DMS53 treated with DMSO at 0.1 percent for 48 hours (cell line): ENCODE data around the gene NECTIN4.
"Not testable (repeated sequence)": the region's sequence is repeated elsewhere in the genome, so short reads cannot be mapped to it uniquely, and the experiment has no call there.

Experiments
- DNase-seq: peaks from one replicate; lab custom pipeline; 2025; ENCODE audit not compliant: unreplicated experiment; lab: John Stamatoyannopoulos, UW

Gene NECTIN4

GRCh38 chr1:161065681-161066080 lies 23.7 kb downstream of the NECTIN4 start:
- DNase-seq, result not testable (repeated sequence)

- DNase-seq, result not testable (repeated sequence)
Measured at GRCh38 chr1:161063936-161064335, 25.4 kb downstream of the NECTIN4 start.

GRCh38 chr1:161061419-161061818 lies 27.9 kb downstream of the NECTIN4 start:
- DNase-seq, result no peak

- DNase-seq, result no peak
Measured at GRCh38 chr1:161059293-161059692, 30.1 kb downstream of the NECTIN4 start.

- DNase-seq, result no peak
Measured at GRCh38 chr1:161054805-161055204, 34.6 kb downstream of the NECTIN4 start.

DNA sequence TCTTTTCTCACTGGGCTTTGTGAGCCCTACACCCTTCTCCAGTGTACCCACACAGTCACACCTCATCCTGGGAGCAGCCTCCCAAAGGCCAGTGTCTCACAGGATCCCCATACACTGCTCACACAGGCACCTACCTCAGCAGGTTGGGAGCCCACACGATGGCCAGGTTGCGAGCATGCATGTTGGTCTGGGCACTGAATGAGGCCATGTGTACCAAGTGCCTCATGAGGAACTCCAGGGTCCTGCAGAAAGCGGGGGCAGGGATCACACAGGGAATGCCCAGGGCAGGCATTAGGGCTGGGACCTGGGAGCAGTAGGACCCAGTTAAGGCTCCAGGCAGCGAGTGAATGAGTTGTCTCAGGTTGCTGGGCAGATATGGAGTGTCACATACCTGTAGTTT lies 35.1 kb downstream of the NECTIN4 start:
- DNase-seq, result no peak

DNA sequence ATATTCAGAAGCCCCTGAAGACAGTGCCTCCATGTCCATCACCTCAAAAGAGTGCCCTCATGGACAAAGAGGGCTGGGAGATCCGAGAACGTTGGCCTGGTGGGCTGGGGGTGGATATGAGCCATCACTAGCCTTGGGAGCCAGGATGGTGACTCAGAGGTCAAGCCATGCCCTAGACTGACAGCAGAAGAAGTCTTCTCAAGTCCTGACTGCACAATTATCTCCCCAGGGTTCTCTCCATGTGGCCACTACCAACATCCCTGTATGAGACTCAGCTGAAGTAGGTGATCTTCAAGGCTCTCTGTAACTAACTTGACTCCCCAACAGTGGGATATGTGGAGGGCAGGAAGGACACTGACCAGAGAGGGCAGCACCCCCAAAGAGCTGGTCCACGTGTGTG lies 36.5 kb downstream of the NECTIN4 start:
- no peak for DNase-seq

DNA sequence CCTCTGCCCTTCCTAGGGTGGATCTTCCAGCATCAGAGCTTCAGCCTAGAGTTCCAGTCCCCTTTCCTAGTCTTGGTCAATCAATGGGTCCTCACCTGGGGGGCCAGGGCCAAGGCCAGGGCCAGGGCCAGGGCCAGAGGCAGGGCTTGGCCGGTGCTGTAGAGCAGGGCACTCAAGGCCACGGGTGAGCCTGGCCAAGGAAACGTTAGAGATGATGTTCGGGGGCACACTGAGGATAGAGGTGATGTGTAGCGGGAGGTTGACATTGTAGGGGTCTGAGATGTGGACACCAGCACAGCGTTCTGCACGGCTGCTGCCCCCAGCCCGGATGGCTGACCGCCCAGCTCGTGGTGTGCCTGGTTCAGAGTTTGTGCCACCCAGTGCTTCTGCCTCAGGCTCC lies 38.1 kb downstream of the NECTIN4 start:
- no peak for DNase-seq

- DNase-seq, result no peak
Measured at GRCh38 chr1:161048949-161049722, 40.2 kb downstream of the NECTIN4 start.

DNA sequence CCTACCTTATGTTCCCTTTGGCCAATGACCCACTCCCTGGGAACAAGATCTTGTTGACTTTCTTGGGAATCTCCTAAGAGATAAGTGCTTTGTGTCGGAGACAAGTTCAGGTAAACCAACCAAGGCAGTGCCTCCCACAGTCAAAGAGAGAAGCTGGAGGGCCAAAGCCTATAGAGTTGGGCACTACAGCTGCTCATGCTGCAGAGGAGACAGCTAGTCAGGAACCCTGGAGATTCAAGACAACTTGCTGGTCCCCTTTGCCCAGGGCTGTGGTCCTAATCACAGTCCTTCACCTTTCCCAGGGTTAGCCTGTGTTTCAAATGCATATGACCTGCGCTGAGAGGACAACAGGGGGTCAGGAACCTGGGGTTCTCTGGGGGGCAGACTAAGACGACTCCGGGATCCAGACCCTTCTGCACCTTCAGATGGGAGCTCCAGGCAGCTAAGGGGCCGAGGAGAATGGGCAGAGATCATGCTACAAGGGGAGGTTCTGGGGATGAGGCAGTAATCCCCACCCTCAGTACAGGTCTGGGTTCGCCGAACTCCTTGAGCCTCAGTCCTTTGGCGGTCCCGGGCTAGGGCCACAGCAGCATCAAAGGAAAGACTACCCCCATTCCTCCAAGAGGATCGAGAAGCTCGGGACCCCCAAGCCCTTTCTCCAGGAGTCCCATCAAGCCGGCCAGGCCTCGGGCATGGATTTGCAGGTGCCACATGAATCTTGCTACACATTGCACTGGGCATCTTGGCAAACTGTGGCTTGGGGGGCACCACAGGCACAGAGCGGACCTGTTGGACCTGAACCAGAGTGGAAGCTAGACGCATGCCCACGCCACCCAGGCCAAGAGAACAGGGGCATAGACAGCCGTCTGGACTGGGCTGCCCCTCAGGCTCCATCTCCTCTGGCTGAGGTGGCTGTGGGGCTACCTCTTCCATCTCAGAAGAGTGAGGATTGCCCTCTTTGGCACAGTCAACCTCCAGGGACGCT lies 41.6 kb downstream of the NECTIN4 start:
- DNase-seq, result no peak

- no peak for DNase-seq
Measured at GRCh38 chr1:161046605-161047228, 42.6 kb downstream of the NECTIN4 start.

DNA sequence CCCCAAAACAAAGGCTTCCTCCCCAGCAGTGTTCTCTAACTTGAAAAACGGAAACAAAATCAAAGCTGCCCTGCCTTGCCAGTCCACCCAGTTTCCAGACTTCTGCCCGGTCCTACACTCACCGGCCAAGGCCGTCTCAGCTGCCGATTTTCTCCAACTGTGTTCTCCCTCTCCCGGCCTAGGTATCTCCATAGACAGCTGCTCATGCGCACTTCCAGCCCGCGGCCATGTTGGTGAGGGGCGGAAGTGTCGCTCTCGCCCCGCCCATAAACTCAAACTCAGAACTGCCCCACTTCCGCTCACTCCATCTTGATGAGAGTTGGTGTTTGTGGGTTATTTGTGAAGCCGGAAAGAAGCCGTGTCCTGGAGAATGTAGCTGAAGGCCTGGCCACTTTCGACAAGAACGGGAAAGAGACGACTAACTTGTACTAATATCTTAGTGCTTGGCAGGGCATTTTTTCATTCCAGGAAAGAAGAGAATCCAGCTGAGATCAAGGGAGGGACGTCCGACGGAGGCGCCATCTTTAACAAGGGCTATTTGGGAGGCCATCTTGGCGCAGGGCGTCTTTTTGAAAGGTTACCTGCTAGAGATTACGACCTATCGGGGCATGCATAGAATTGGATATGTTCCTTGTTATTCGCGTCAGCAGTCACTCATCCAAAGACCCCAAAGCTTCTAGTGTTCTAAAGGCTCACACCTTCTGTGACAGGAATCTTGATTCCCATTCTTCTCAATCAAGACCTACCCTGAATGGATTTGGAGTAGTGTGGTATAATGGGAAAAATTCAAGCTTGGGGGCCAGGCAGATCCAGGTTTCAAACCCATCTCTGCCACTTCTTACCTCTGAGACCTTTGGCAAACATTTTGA lies 43.4 kb downstream of the NECTIN4 start, which contains the start of gene USF1:
USF1 (minus strand) TSS at position 242 of the 869 bp plus-strand sequence. CDS start 2,702 bp downstream, outside the sequence.
- peak; percentile 86 for DNase-seq

DNA sequence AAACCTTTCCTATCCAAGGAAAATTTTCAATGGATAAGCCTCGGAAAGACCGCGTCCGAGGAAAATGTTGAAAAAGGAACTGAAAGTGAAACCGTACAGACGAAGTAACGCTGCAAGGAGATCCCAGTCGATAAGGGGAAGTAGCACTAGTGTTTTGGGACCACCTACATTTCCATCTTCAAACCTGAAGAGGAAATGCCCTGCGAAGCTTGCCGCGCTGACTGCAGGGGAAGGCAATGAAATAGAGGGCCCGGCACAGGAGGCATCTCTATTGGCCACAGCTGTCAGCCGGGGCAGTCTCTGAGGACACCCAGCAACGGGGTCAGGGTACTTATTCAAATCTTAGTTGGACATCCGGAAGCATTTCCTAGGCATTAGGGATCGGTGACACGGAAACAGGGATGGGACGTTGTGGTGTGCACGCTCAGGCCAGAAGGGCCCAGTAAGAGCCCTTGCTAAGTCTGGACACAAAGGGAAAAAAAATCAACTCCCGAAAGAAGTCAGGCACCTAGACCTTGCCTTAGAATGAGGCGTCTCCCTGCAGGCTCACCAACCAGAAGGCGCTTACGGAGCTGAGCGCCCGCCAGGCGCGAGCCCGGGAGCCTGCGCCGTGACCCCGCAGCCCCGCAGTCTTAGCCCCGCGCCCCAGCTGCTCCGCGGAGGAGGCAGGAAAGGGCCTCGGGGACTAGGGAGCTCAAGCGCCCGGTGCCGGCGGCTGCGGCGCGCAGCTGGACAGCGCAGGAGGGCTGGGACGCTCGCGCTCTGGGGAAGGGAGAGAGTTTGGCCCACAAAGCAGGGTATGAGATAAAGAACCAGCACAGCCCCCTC lies 44.2 kb downstream of the NECTIN4 start:
- peak; percentile 66 for DNase-seq

DNA sequence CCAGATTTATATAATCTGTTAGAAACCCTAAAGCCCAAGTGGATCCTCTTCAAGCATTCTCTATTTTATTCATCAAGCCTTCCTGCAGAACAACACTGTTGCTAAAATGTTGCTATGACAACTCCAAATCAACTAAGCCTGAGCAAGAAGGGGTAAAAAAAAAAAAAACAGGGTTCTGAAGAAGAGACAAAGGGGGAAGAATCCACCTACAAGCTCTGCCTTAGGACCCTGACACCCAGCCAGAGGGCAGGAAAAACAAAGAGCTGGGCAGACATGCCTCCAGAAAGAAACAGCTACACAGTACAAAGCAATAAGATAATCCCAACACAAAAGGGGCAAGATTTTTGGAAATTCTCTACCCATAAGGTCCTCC lies 44.8 kb downstream of the NECTIN4 start:
- DNase-seq, result no peak

DNA sequence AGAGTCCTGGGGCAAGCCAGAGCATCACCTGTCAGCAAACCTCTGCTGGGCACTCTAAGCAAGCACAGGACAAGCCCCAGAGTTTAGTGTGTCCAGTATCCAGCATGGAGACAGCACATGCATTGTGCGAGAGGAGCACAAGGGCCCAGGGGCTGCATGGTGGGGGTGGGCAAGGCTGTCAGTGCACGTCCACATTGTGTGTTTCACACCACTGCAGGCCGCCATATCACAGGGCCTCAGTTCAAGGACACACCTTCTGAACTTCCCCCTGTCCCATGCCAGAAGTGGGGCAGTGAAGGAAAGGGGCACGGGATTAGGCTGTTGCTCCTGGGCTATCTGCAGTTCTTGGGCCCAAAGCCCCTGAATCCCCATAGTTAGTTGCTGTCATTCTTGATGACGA lies 49.8 kb downstream of the NECTIN4 start:
- no peak for DNase-seq

GRCh38 chr1:161039154-161039545 lies 50.2 kb downstream of the NECTIN4 start:
- DNase-seq, result no peak

DNA sequence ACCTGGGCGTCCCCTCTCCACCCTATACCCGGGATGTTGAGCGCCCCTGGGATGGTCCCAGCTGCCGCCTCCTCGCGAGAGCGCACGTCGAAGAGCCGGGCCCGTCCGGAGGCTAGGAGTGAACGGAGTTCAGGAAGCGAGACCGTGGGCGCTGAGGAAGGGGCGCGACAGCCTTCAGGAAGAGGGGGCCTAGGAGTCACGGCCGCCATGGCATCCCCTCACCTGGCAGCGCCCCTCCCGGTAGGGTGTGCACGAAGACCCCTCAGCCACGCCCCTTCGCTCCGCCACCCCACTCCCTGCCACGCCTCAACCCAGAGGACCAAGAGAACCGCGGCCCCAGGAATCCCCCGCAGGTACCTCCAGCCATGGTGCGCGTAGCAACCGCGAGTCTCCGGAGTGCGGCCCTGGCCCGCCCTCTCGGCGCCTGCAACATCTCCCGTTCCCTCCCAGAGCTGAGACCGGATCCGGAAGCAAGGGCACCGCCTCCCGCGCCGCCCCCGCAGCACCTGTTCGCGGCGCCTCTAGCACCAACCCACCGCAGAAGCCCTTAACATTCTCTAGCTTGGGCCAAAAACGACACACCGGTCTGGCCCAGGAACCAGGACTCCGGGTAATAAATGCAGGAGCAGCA lies 50.7 kb downstream of the NECTIN4 start, which contains the start of gene TSTD1:
TSTD1 (minus strand) TSS at position 442 of the 631 bp plus-strand sequence; CDS start at position 367, 75 bp downstream.
- DNase-seq, result peak; percentile 73

GRCh38 chr1:161037661-161038522 lies 51.5 kb downstream of the NECTIN4 start:
- DNase-seq, result peak; percentile 10
